Activated CD8-positive, alpha-beta memory T cell treated with anti-CD3 and anti-CD28 coated beads, Interleukin-2, amount 50 U/mL, for 48 hours (primary cell): ENCODE measurements around the gene CRAT.

ENCODE experiments used
- DNase-seq: peaks from one replicate; pipeline ENCODE4 v3.0.0-alpha.2; 2020

CRAT gene

GRCh38 chr9:129108805-129109536 lies 1.6 kb downstream of the CRAT start:
- no peak for DNase-seq

DNA sequence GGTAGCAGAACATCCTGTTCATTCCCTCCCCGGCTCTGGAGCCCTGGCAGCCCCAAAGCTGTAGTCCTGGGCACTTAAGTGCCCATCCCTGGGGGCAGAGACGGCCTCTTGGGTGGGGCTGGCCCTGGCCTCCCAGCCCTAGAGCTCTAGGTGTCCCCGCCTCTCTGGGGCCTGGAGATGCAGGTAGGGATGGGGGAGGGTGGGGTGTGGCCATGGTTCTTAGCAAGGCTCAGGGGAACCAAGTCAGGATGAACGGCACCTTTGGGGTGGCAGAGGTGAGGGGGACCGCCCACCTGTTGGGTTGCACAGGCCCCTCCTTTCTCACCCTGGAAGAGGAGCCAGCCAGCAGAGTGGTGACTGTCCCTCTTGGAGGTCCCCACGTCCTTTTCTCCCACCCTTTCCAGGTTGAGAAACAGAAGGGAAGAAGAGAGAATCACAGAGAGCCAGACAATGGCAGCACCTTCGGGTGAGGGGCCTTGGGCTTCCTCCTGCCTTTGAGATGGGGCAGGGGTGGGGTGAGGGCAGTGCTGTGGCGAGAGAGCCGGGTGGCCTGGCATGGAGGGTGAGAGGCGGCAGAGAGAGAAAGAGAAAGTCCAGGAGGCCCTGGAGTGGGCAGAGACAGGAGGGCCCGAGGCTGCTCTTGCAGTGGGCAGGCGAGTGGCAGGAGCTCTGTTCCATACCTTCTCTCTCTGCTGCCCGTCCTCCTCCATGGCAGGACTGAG lies 2.3 kb downstream of the CRAT start:
- DNase-seq, result no peak

- DNase-seq, result no peak
These were observed 2.9 kb downstream of the CRAT start for GRCh38 chr9:129107651-129108050.

GRCh38 chr9:129105857-129106694 lies 4.5 kb downstream of the CRAT start:
- no peak for DNase-seq

- DNase-seq, result no peak
These were observed 6.5 kb downstream of the CRAT start for GRCh38 chr9:129104051-129104450.

GRCh38 chr9:129103595-129103965 lies 7.0 kb downstream of the CRAT start:
- DNase-seq, result no peak

DNA sequence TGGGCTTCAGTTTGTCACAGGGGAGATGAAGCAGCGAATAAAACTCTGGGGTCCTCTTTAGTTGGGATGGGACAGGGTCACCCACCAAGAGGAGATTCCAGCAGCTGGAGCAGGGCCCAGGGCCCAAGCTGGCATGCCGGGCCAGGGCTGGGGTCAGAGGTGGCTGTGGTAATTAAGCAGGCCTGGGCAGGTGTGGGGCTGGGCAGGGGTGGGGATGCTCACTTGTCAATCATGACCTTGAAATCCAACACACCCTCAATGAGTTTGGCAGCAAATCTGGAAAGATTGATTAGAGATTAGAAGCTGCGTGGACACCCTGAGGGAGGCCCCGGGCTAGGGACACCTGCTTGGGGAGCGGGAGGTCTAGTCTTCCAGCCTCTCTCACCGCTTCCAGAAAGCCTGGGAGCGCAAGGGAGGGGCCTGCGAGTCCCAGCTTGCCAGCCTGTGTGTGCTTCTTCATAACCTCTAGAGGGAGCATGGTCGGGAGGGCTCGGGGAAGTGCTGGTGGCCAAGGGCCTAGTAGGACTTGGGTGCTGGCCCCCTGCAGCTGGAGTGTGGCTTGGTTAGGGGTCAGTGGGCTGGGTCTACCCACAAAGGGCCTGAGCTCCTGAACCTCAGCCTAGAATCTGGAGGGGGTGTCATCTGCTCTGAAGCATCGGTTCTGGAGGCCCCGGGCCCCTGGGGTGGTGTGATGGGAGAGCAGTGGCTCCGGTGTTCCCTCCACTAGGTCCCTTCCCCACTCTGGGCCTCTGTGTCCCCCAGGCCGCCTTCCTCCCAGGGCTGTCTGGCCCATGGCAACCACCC lies 7.6 kb downstream of the CRAT start:
- DNase-seq, result no peak

GRCh38 chr9:129102095-129102525 lies 8.5 kb downstream of the CRAT start:
- no peak for DNase-seq

GRCh38 chr9:129101279-129101678 lies 9.3 kb downstream of the CRAT start:
- DNase-seq, result no peak

DNA sequence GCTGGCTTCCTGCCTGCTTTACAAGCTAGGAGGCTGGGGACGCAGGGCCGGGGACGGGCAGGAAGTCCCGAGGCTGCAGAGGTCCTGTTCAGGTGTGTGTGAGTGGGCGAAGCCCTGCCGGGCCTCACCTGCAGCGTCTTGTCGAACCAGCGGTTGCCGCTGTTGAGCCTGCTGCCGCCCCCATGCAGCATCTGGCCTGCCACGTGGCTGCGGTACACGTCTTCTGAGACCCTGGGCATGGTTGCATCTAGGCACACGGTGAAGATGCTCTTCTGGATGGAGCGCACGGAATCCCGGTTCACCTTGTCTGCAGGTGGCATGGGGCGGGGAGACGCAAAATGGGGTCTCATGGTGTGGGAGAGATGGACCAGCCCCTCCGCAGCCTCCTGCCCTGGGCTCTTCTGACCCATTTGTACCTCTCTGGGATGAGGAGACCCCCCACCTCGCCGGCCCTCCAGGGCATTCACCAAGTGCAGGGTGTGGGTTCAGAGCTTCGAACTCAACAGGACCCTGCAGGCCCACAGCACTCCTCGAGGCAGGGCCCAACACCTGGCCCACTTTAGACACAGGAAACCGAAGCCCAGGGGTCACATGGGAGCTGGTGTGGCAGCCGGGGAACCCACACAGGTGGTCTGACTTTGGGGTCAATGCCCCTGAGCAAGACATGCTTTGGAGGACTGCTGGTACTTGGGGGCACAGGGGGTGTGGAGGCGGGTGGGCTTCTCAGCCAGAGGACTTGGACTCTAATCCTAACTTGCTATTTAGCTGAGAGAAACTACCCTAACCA lies 10.0 kb downstream of the CRAT start:
- DNase-seq, result no peak

GRCh38 chr9:129098328-129098727 lies 12.3 kb downstream of the CRAT start:
- DNase-seq, result no peak

DNA sequence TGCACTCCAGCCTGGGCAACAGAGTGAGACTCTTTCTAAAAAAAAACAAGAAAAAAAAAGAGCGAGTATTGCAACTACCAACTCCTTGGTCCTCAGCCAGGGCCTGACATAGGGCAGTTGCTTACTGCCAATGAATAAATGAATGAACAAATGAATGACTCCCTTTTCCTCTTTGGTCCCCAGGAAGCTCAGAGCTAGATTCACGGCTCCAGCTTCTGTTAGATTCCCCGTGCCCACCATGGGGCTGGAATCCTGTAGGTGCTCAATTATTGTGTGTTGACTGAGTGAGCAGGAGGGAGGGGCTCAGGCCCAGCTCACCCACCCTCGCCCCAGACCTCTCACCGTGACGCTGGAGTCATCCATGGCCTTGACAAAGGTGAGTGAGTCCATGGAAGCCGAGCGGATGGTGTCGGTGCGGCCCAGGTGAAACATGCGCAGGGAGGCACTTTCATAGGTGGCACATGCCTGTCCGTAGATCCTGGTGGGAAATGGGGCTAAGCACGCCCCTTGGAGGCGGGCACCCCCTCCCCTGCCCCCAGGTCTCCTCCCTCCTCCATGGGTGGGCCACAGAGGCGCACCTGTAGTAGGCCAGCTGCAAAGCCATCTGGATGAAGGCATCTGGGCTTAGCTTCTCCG lies 12.8 kb downstream of the CRAT start:
- no peak for DNase-seq

- no peak for DNase-seq
These were observed 14.7 kb downstream of the CRAT start for GRCh38 chr9:129095908-129096307.

- DNase-seq, result no peak
These were observed 15.4 kb downstream of the CRAT start for GRCh38 chr9:129095170-129095667.

DNA sequence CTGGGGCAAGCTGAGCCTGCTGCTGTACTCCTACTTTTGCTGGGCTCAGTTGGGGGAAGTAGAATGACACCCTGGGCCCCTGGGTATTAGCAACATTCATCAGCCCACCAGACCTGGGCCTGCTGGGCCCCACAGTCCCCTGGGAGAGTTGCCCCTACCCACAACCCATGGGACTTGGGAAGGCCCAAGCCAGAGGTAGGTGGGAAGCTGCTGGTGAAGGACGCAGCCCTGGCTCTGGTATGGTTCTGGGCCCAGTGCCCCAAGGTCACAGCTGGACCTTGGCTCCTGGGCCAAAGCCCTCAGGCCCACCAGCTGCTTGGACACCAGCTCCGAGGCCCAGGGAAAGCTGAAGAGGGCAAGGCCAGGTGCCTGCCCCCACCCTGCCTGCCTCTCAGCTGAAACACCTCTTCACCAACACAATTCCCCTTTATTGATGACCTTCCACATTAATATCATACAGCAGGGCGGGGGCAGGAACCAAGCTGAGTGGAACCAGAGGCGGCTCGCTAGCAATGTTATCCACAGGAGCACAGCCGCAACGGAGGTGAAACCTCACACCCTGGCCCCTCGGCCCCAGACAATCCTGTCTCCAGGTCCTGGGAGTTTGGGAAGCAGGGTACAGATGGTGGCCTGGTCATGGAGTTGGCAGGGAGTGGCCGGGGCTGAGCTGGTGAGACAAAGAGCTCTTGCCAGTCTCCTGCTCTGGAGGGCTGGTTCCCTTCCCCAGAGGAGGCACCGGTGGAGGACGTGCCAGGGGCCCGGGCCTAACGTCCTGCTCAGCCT lies 16.0 kb downstream of the CRAT start:
- DNase-seq, result no peak

DNA sequence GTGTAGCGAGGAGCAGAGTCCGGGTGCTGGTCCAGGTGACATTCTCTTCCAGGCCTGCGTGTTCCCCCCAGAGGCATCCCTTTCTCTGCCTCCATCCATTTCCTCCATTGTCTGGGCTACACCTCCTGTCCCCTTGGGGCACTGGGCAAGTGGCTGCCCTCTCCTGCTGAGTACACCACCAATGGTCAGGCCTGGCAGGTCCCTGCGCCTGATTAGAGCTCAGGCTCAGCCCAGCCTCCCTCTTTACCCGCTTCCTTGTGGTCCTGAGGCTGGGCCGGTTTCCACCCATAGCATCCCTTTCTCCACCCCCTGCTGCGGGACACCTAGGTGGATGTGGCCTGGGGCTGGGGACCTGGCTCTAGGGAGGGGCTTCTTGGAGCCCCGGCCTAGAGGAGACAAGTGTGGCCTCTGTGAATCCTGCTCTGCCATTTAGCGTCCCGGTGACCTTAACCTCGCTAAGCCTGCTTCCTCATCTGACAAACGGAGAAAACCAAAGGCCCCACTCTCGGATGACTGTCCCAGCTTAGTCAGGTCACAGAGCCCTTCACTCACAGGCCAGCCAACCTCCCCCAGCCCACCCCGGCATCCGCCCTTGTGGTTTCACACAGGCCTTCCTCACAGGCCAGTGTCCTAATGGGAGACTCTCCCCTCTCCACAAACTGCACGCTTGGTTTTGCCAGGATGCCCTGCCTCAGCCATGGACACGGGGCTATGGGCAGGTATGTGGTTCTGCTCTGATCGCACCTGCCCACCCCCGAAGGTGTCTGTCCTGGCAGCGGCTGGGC lies 16.8 kb downstream of the CRAT start:
- DNase-seq, result no peak

DNA sequence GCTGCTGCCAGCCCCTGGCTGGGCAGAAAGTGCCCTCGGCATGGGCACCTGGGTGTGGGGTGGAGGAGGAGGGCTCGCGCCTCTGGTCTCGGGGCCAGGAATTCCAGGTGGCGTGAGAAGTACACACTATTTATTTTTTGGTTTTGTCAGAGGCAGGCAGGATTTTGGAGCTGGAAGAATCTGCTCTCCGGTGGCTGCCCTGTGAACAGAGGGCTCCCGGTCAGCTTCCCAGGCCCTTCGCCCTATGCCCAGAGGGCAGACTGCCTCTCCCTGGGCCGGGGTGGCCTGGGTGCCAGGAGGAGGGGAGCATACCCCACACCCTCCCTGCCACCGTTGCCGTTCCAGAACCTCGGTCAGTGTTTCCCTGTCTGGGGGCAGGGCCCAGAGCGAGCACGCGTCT lies 21.3 kb downstream of the CRAT start:
- no peak for DNase-seq

DNA sequence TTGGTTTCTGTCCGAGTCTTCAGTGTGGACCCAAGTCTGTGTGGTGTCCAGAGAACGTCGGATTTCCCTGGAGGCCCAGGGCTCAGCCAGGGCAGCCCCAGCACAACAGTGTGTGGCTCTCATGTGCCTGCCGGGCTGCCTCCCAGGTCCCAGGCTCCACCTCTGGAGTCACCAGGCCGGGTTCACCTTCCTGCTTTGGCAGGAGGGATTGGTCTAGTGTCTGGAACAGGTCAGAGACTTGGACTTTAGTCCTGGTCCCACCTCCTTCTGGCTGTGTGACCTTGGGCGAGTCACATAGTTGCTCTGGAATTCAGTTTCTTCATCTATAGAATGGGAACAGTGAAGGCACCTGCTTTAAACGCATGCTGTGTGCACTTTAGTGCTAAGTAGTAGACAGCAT lies 26.5 kb downstream of the CRAT start:
- no peak for DNase-seq

DNA sequence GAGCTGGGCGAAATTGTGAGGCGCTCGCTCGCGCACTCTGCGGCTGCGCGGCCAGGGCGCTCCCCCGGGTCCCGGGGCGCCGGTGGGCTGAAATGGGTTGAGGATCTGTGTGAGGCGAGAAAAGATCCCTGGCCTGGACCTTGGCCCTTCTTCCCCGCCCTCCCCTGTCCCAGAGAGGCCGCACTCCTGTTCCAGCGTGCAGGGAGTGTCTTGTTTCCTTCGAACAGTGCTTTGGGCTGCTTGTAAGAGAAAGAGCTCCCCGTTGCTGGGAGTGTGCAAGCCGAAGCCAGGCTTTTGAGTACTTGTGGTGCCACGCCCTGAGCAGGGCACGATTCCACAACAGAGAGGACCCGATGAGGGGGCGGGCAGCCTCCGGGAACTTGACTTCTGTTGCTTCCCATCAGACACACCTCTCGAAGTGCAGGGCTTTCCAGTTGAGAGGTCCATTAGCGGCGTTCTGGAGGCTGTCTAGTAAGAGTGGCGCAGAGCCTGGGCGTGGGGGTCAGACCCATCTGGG lies 29.1 kb downstream of the CRAT start:
- no peak for DNase-seq
